HCT116 (cell line): ENCODE results near the gene AIF1L. TPM values are rescaled to one million over a fixed set of nuclear protein-coding genes. Genes with fewer than 3 reads are reported as not detected.

Experiments used
- ATAC-seq: fragments of 200-7000 bp; cut with Tn5 transposase; 2 replicates; pipeline ENCODE4 v1.9.1; 2020; ENCODE audit warnings: mild to moderate bottlenecking, moderate library complexity
- BruUV-seq: library from RNA; stranded (reverse); fragments of 400-500 nt; replicated peaks from 2 replicates; lab custom pipeline; 2021; lab: Mats Ljungman, UMichigan
- CTCF ChIA-PET: fragments of 300-600 bp; sonication (Branson Sonifier 250); formaldehyde crosslinking; loops from one replicate; lab custom pipeline; 2021; ENCODE audit warnings: antibody characterized with exemption; lab: Charles Lee
- POLR2A ChIA-PET: fragments of 300-600, 350-600 bp; sonication (Branson Sonifier 250); formaldehyde crosslinking; loops from one replicate; lab custom pipeline; 2021; ENCODE audit warnings: antibody characterized with exemption; lab: Charles Lee
- RAD21 ChIA-PET, 2 experiments: fragments of 300-600 bp; sonication (Branson Sonifier 250); formaldehyde crosslinking; loops; one replicate each; lab custom pipeline; 2023; ENCODE audit warnings: low total read pairs in 2 of 2; ENCODE audit not compliant: uncharacterized antibody in 2 of 2, unreplicated experiment in 2 of 2, low non-redundant PET in 1 of 2; lab: Charles Lee
- DNase-seq: peaks from one replicate; pipeline ENCODE4 v3.0.0-alpha.2; 2010; ENCODE audit warnings: low read depth, low spot score
- H2AFZ ChIP-seq: fragments of 200-600 bp; shearing (Covaris generic), sonication (generic); 2 replicates; pipeline ENCODE4 v1.6.1; 2017; ENCODE audit warnings: low read depth, mixed run types, mixed read lengths, antibody characterized with exemption, low read length; ENCODE audit not compliant: poor library complexity, severe bottlenecking
- H3K27ac ChIP-seq: 2 replicates; pipeline ENCODE4 v1.5.1; 2012; ENCODE audit warnings: low read depth, low read length
- H3K27me3 ChIP-seq: fragments of 200-600 bp; sonication (generic); 2 replicates; pipeline ENCODE4 v1.6.1; 2016; ENCODE audit warnings: mixed run types, low read length, mixed read lengths; ENCODE audit not compliant: insufficient read depth
- H3K36me3 ChIP-seq, 2 experiments: fragments of 200-500 bp in 1 of 2; fragments of 200-600 bp in 1 of 2; sonication (Bioruptor generic) in 1 of 2; sonication (generic) in 1 of 2; 2 replicates each; pipeline versions ENCODE4 v1.5.1 to v1.6.1; 2014 to 2016; ENCODE audit warnings: low read length in 2 of 2, inconsistent platforms in 1 of 2, mixed read lengths in 1 of 2, mixed run types in 1 of 2; ENCODE audit not compliant: insufficient read depth in 2 of 2, control insufficient read depth in 1 of 2
- H3K4me1 ChIP-seq, 2 experiments: fragments of 200-600 bp in 1 of 2; sonication (generic) in 1 of 2; 2 replicates each; pipeline versions ENCODE4 v1.5.1 to v1.6.1; 2012 to 2017; ENCODE audit warnings: low read length in 2 of 2, inconsistent platforms in 1 of 2, mild to moderate bottlenecking in 1 of 2, mixed read lengths in 1 of 2, mixed run types in 1 of 2, moderate library complexity in 1 of 2; ENCODE audit not compliant: insufficient read depth in 2 of 2, control insufficient read depth in 1 of 2
- H3K4me2 ChIP-seq: fragments of 200-600 bp; sonication (generic); 2 replicates; pipeline ENCODE4 v1.6.1; 2017; ENCODE audit warnings: mixed run types, low read length, mixed read lengths
- H3K4me3 ChIP-seq, 2 experiments: fragments of 200-600 bp in 1 of 2; sonication (generic) in 1 of 2; replicated peaks in 1 of 2; 2 replicates each; pipeline ENCODE4 v1.5.1; 2011 to 2016; ENCODE audit warnings: low read length in 2 of 2, control low read depth in 1 of 2, low read depth in 1 of 2, mild to moderate bottlenecking in 1 of 2, mixed read lengths in 1 of 2, mixed run types in 1 of 2
- H3K79me2 ChIP-seq: fragments of 200-600 bp; sonication (generic); 2 replicates; pipeline ENCODE4 v1.6.1; 2017; ENCODE audit warnings: mild to moderate bottlenecking, mixed run types, low read length, moderate library complexity, mixed read lengths; ENCODE audit not compliant: insufficient read depth
- H3K9ac ChIP-seq: fragments of 200-600 bp; sonication (generic); 2 replicates; pipeline ENCODE4 v1.6.1; 2016; ENCODE audit warnings: low read length, mixed read lengths
- H3K9me2 ChIP-seq: fragments of 200-600 bp; sonication (generic), shearing (Covaris generic); 2 replicates; pipeline ENCODE4 v1.6.1; 2017; ENCODE audit warnings: mixed run types, mild to moderate bottlenecking, moderate library complexity; ENCODE audit not compliant: insufficient read depth
- H3K9me3 ChIP-seq, 2 experiments: fragments of 200-500 bp in 1 of 2; fragments of 200-600 bp in 1 of 2; sonication (Bioruptor generic) in 1 of 2; sonication (generic) in 1 of 2; 2 replicates each; pipeline ENCODE4 v1.6.1; 2014 to 2017; ENCODE audit warnings: low read length in 2 of 2, mixed read lengths in 2 of 2, inconsistent platforms in 1 of 2, low read depth in 1 of 2, mild to moderate bottlenecking in 1 of 2, mixed run types in 1 of 2, moderate library complexity in 1 of 2; ENCODE audit not compliant: control insufficient read depth in 1 of 2, insufficient read depth in 1 of 2
- H4K20me1 ChIP-seq: fragments of 200-600 bp; sonication (generic), shearing (Covaris generic); 2 replicates; pipeline ENCODE4 v1.6.1; 2017; ENCODE audit warnings: mixed run types, mild to moderate bottlenecking, moderate library complexity; ENCODE audit not compliant: insufficient read depth
- CBX3 ChIP-seq: IDR thresholded peaks from 2 replicates; pipeline ENCODE4 v1.6.1; 2012; ENCODE audit warnings: low read depth
- CEBPB ChIP-seq: IDR thresholded peaks from 2 replicates; pipeline ENCODE4 v1.6.1; 2012; ENCODE audit warnings: low read depth
- CTCF ChIP-seq, 3 experiments: fragments of 200-600 bp in 1 of 3; sonication (generic) in 1 of 3; IDR thresholded peaks in 2 of 3; conservative IDR thresholded peaks in 1 of 3; 2 replicates each; pipeline ENCODE4 v1.5.1; 2012 to 2017; ENCODE audit warnings: low read depth in 2 of 3, low read length in 2 of 3, antibody characterized with exemption in 1 of 3, borderline replicate concordance in 1 of 3, control low read depth in 1 of 3, mild to moderate bottlenecking in 1 of 3, mixed read lengths in 1 of 3, mixed run types in 1 of 3, moderate library complexity in 1 of 3; ENCODE audit not compliant: insufficient read depth in 1 of 3
- EGR1 ChIP-seq: IDR thresholded peaks from 2 replicates; pipeline ENCODE4 v1.6.1; 2012; ENCODE audit warnings: low read depth
- ELF1 ChIP-seq: IDR thresholded peaks from 2 replicates; pipeline ENCODE4 v1.6.1; 2012; ENCODE audit warnings: low read depth, borderline replicate concordance
- FOSL1 ChIP-seq: IDR thresholded peaks from 2 replicates; pipeline ENCODE4 v1.6.1; 2012; ENCODE audit warnings: low read depth
- MAX ChIP-seq: IDR thresholded peaks from 2 replicates; pipeline ENCODE4 v1.6.1; 2012
- POLR2A ChIP-seq: IDR thresholded peaks from 2 replicates; pipeline ENCODE4 v1.7.0; 2011; ENCODE audit warnings: borderline replicate concordance; ENCODE audit not compliant: insufficient read depth, insufficient read length; ENCODE audit errors: extremely low read depth
- RAD21 ChIP-seq: IDR thresholded peaks from 2 replicates; pipeline ENCODE4 v1.6.1; 2012; ENCODE audit warnings: low read depth, mild to moderate bottlenecking
- SP1 ChIP-seq: IDR thresholded peaks from 2 replicates; pipeline ENCODE4 v1.6.1; 2012; ENCODE audit warnings: low read depth
- SRF ChIP-seq: IDR thresholded peaks from 2 replicates; pipeline ENCODE4 v1.6.1; 2012; ENCODE audit warnings: low read depth
- TCF7L2 ChIP-seq: IDR thresholded peaks from 2 replicates; pipeline ENCODE4 v1.7.0; 2011; ENCODE audit warnings: borderline replicate concordance, inconsistent platforms; ENCODE audit not compliant: insufficient read depth, insufficient read length; ENCODE audit errors: extremely low read depth
- YY1 ChIP-seq: IDR thresholded peaks from 2 replicates; pipeline ENCODE4 v1.6.1; 2011; ENCODE audit warnings: low read length, low read depth, moderate library complexity, mild to moderate bottlenecking; ENCODE audit not compliant: insufficient replicate concordance; ENCODE audit errors: extremely low read depth
- ZNF274 ChIP-seq: fragments of 200-500 bp; sonication (Bioruptor generic); IDR thresholded peaks from 2 replicates; pipeline ENCODE4 v1.6.1; 2014; ENCODE audit warnings: mild to moderate bottlenecking, low read depth, low read length, inconsistent platforms
- intact Hi-C: fragments of 100-400 bp; cut with micrococcal nuclease; formaldehyde crosslinking; loops from 2 replicates; pipeline ENCODE4 v1.10.0; 2022
- total RNA-seq: library from RNA; stranded (reverse); gene quantifications from one replicate; pipeline ENCODE4 v1.2.1, GENCODE V29; 2021; ENCODE audit not compliant: unreplicated experiment

AIF1L gene
- total RNA-seq, 1 experiment from 2014 or later, result 34.0 TPM

DNA sequence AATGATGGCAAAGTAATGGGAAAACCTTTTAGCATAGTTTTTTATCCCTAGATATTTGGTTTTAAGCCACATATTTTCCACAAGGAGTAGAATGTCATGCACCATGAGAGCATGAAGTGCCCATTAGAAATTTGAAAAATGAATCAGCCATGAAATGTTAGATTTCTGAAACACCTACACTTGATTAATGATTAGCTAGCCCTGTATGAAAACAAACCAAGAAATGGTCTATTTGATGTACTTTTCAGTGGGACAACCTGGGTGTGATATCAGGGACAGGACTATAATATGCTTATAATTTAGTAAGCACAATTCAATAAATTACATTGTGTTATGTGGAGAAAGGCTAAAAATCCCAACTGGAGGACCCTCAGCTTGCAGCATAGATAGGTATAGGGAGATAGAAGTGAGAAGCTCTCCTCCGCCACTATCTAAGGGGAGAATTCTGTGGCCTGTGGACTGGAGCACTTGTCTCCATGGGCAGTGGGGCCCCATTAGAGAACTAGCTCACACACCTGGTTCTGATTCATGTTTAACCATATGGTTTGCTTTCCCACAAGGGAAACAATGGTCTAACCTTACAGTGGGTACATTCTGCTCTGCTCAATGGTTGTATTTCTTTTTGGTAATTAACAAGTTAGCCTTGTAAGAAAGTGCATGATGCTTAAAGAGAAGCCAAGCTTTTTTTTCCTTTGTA, 64.2 kb downstream of the AIF1L start:
- H3K27me3 ChIP-seq, result no peaks in the 10 kb centered on the region
- CTCF ChIA-PET, result no interaction called here
- H3K4me2 ChIP-seq, result no peak overlapping the region
- BruUV-seq, result no TSS peak
- POLR2A ChIA-PET, result no interaction called here
- no peaks in the 10 kb centered on the region for H3K9me2 ChIP-seq
- TF ChIP-seq MAX (no peak), EGR1 (no peak), SRF (no peak), SP1 (no peak), CTCF (IDR thresholded peaks at IDR 0.05 in 2 of 3, conservative IDR thresholded peaks at IDR 0.05 in 1 of 3; ENCODE audit: borderline replicate concordance in 1 of 3, insufficient read depth in 1 of 3, low read depth in 2 of 3, low read length in 2 of 3) (no peak), CBX3 (no peak), YY1 (no peak), POLR2A (no peak), TCF7L2 (no peak), ELF1 (no peak), FOSL1 (no peak), CEBPB (no peak), RAD21 (no peak), ZNF274 (no peak)
- TF ChIP-seq, all 23 proteins: peak for 0
- ATAC-seq (no peak), DNase-seq (no peak)
- RAD21 ChIA-PET, result no interaction called here
- no peak overlapping the region for H3K4me3 ChIP-seq
- H2AFZ ChIP-seq, result no peak overlapping the region
- intact Hi-C loops, result no loop called here
- H3K9ac ChIP-seq, result no peak overlapping the region
- no peak overlapping the region for H3K27ac ChIP-seq
- no peaks in the 10 kb centered on the region for H3K4me1 ChIP-seq
- H3K36me3 ChIP-seq, result peaks cover 35 to 36% of the 10 kb centered on the region in 2 experiments
- peaks cover 12% of the 10 kb centered on the region for H3K79me2 ChIP-seq
- H3K9me3 ChIP-seq, result no peaks in the 10 kb centered on the region
- no peaks in the 10 kb centered on the region; the same call in 1 of the 2 replicates for H4K20me1 ChIP-seq
